H1 (cell line): ENCODE measurements around the gene BORCS6. TPM values are rescaled to one million over a fixed set of nuclear protein-coding genes. Genes with fewer than 3 reads are reported as not detected.
A peak's percentile ranks its signal among the peaks of the same experiment; 100 is the strongest.

Experiments used
- CTCF ChIA-PET: fragments of 300-600 bp; sonication (Branson Sonifier 250); formaldehyde crosslinking; loops from one replicate; lab custom pipeline; 2021; ENCODE audit not compliant: partially characterized antibody; lab: Charles Lee
- POLR2A ChIA-PET: fragments of 300-600 bp; sonication (Branson Sonifier 250); formaldehyde crosslinking; loops from one replicate; lab custom pipeline; 2021; ENCODE audit warnings: inconsistent platforms; ENCODE audit not compliant: partially characterized antibody; lab: Charles Lee
- DNase-seq, 2 experiments: peaks; one replicate each; pipeline versions ENCODE4 v3.0.0 to v3.0.0-alpha.2; 2010 to 2022; ENCODE audit warnings: low spot score in 2 of 2, low read depth in 1 of 2, mixed read lengths in 1 of 2
- FAIRE-seq: peaks from 2 replicates; lab custom pipeline; 2011; peaks lifted over from hg19 to GRCh38; lab: Jason Lieb, UNC
- H2AFZ ChIP-seq: 2 replicates; pipeline ENCODE4 v1.8.1; 2012; ENCODE audit warnings: low read length, inconsistent platforms
- H2AK5ac ChIP-seq: 2 replicates; pipeline ENCODE4 v1.6.1; 2013; ENCODE audit warnings: low read depth, low read length
- H2BK120ac ChIP-seq: replicated peaks from 2 replicates; pipeline ENCODE3; 2013; ENCODE audit warnings: low read depth, low read length, inconsistent platforms
- H2BK12ac ChIP-seq: 2 replicates; pipeline ENCODE4 v1.6.1; 2013; ENCODE audit warnings: low read depth, low read length
- H2BK15ac ChIP-seq: 2 replicates; pipeline ENCODE4 v1.6.1; 2013; ENCODE audit warnings: low read length
- H2BK20ac ChIP-seq: 2 replicates; pipeline ENCODE4 v1.6.1; 2013; ENCODE audit warnings: low read length
- H2BK5ac ChIP-seq: 2 replicates; pipeline ENCODE4 v1.6.1; 2013; ENCODE audit warnings: low read depth, low read length
- H3K14ac ChIP-seq: 2 replicates; pipeline ENCODE4 v1.6.1; 2013; ENCODE audit warnings: inconsistent platforms; ENCODE audit not compliant: insufficient read length
- H3K18ac ChIP-seq: 2 replicates; pipeline ENCODE4 v1.6.1; 2013; ENCODE audit warnings: low read length; ENCODE audit errors: extremely low read depth
- H3K23ac ChIP-seq: 2 replicates; pipeline ENCODE4 v1.6.1; 2013; ENCODE audit warnings: inconsistent platforms; ENCODE audit not compliant: insufficient read length
- H3K23me2 ChIP-seq: 2 replicates; pipeline ENCODE4 v1.6.1; 2013; ENCODE audit warnings: low read depth, low read length
- H3K27ac ChIP-seq: 2 replicates; pipeline ENCODE4 v1.6.1; 2011; ENCODE audit warnings: low read depth, low read length, inconsistent platforms
- H3K27me3 ChIP-seq, 4 experiments: replicated peaks in 1 of 4; 1 replicate in 1 of 4; 2 replicates in 3 of 4; pipeline versions ENCODE4 v1.6.1 to v1.8.1; 2011 to 2013; ENCODE audit warnings: low read length in 3 of 4, mild to moderate bottlenecking in 3 of 4, inconsistent platforms in 2 of 4, mixed read lengths in 2 of 4, moderate library complexity in 1 of 4; ENCODE audit not compliant: control insufficient read depth in 3 of 4, insufficient read depth in 3 of 4; ENCODE audit errors: extremely low read depth in 1 of 4
- H3K36me3 ChIP-seq, 4 experiments: 2 replicates each; pipeline versions ENCODE4 v1.6.1 to v1.8.1; 2011 to 2013; ENCODE audit warnings: mild to moderate bottlenecking in 4 of 4, low read length in 3 of 4, moderate library complexity in 2 of 4, control low read depth in 1 of 4, inconsistent platforms in 1 of 4; ENCODE audit not compliant: insufficient read depth in 4 of 4, control insufficient read depth in 2 of 4
- H3K4ac ChIP-seq: replicated peaks from 2 replicates; pipeline ENCODE3; 2013; ENCODE audit warnings: low read length, low read depth, mixed read lengths, inconsistent platforms; ENCODE audit not compliant: insufficient read length
- H3K4me1 ChIP-seq, 4 experiments: replicated peaks in 1 of 4; 1 replicate in 1 of 4; 2 replicates in 3 of 4; pipeline versions ENCODE4 v1.6.1 to v1.8.1; 2011 to 2013; ENCODE audit warnings: low read length in 3 of 4, inconsistent platforms in 2 of 4, mixed read lengths in 1 of 4; ENCODE audit not compliant: insufficient read depth in 4 of 4, control insufficient read depth in 3 of 4
- H3K4me2 ChIP-seq, 2 experiments: 2 replicates each; pipeline versions ENCODE4 v1.6.1 to v1.8.1; 2011 to 2013; ENCODE audit warnings: low read depth in 2 of 2, low read length in 2 of 2, control low read depth in 1 of 2, inconsistent platforms in 1 of 2, mild to moderate bottlenecking in 1 of 2; ENCODE audit not compliant: insufficient read depth in 1 of 2
- H3K4me3 ChIP-seq, 4 experiments: fragments of 200-600, 300-600 bp in 1 of 4; sonication (generic), shearing (Covaris generic), sonication (Bioruptor Twin) in 1 of 4; 2 replicates each; pipeline versions ENCODE4 v1.5.1 to v1.8.1; 2011 to 2016; ENCODE audit warnings: low read length in 4 of 4, low read depth in 3 of 4, control low read depth in 2 of 4, inconsistent platforms in 2 of 4, mild to moderate bottlenecking in 2 of 4, mixed read lengths in 1 of 4, moderate library complexity in 1 of 4; ENCODE audit not compliant: insufficient read depth in 2 of 4; ENCODE audit errors: extremely low read depth in 1 of 4
- H3K56ac ChIP-seq: replicated peaks from 2 replicates; pipeline ENCODE3; 2013; ENCODE audit warnings: low read depth, mild to moderate bottlenecking, mixed read lengths, low read length, inconsistent platforms; ENCODE audit not compliant: insufficient read length
- H3K79me1 ChIP-seq: 2 replicates; pipeline ENCODE4 v1.6.1; 2013; ENCODE audit warnings: low read depth, low read length, control low read depth
- H3K79me2 ChIP-seq, 2 experiments: 2 replicates each; pipeline versions ENCODE4 v1.6.1 to v1.8.1; 2012 to 2013; ENCODE audit warnings: low read length in 2 of 2, mild to moderate bottlenecking in 2 of 2, inconsistent platforms in 1 of 2; ENCODE audit not compliant: insufficient read depth in 2 of 2, control insufficient read depth in 1 of 2
- H3K9ac ChIP-seq, 4 experiments: replicated peaks in 1 of 4; 1 replicate in 1 of 4; 2 replicates in 3 of 4; pipeline versions ENCODE4 v1.6.1 to v1.8.1; 2011 to 2013; ENCODE audit warnings: low read depth in 3 of 4, low read length in 3 of 4, control low read depth in 2 of 4, mild to moderate bottlenecking in 2 of 4, moderate library complexity in 2 of 4, inconsistent platforms in 1 of 4; ENCODE audit errors: extremely low read depth in 1 of 4
- H3K9me3 ChIP-seq, 2 experiments: 2 replicates each; pipeline versions ENCODE4 v1.6.1 to v1.8.1; 2012 to 2013; ENCODE audit warnings: mild to moderate bottlenecking in 2 of 2, moderate library complexity in 2 of 2, control low read depth in 1 of 2, inconsistent platforms in 1 of 2, low read depth in 1 of 2, low read length in 1 of 2, mixed read lengths in 1 of 2; ENCODE audit not compliant: insufficient read depth in 2 of 2
- H4K20me1 ChIP-seq, 2 experiments: replicated peaks in 1 of 2; 2 replicates each; pipeline versions ENCODE3 to v1.8.1; 2011 to 2013; ENCODE audit warnings: inconsistent platforms in 2 of 2, low read length in 2 of 2, mild to moderate bottlenecking in 1 of 2; ENCODE audit not compliant: insufficient read depth in 2 of 2, control insufficient read depth in 1 of 2
- H4K5ac ChIP-seq: 2 replicates; pipeline ENCODE4 v1.6.1; 2013; ENCODE audit warnings: low read length, low read depth, mixed read lengths, inconsistent platforms; ENCODE audit not compliant: insufficient read length
- H4K8ac ChIP-seq: 2 replicates; pipeline ENCODE4 v1.8.0; 2013; ENCODE audit warnings: mild to moderate bottlenecking, moderate library complexity, low read length, inconsistent platforms; ENCODE audit not compliant: insufficient read depth; ENCODE audit errors: extremely low read depth
- H4K91ac ChIP-seq: replicated peaks from 2 replicates; pipeline ENCODE3; 2013; ENCODE audit warnings: low read length, mixed read lengths, inconsistent platforms; ENCODE audit not compliant: insufficient read length
- ASH2L ChIP-seq: fragments of 200-600, 300-600 bp; sonication (generic); IDR thresholded peaks from one replicate; pipeline ENCODE4 v1.7.1; 2017; ENCODE audit warnings: low read length
- BCL11A ChIP-seq, 2 experiments: IDR thresholded peaks; one replicate each; pipeline ENCODE4 v1.6.1; 2011; ENCODE audit warnings: low read depth in 2 of 2, low read length in 2 of 2, mild to moderate bottlenecking in 2 of 2
- CREB1 ChIP-seq: IDR thresholded peaks from 2 replicates; pipeline ENCODE4 v1.6.1; 2012; ENCODE audit warnings: inconsistent platforms
- HDAC2 ChIP-seq, 2 experiments: fragments of 300-600 bp in 1 of 2; sonication (generic) in 1 of 2; IDR thresholded peaks; 2 replicates each; pipeline ENCODE4 v1.6.1; 2011 to 2012; ENCODE audit warnings: low read depth in 2 of 2, low read length in 2 of 2, mild to moderate bottlenecking in 2 of 2, moderate library complexity in 2 of 2, borderline replicate concordance in 1 of 2, inconsistent platforms in 1 of 2
- JUN ChIP-seq: IDR thresholded peaks from 2 replicates; pipeline ENCODE4 v1.6.1; 2011; ENCODE audit warnings: low read depth, mild to moderate bottlenecking, improper control_type of control experiment, low read length
- KDM5A ChIP-seq: fragments of 200-600 bp; IDR thresholded peaks from 2 replicates; pipeline ENCODE4 v1.7.1; 2012; ENCODE audit warnings: mild to moderate bottlenecking, low read length, inconsistent platforms, mixed read lengths
- MAX ChIP-seq: IDR thresholded peaks from 2 replicates; pipeline ENCODE4 v1.6.1; 2012; ENCODE audit warnings: inconsistent platforms
- POLR2AphosphoS5 ChIP-seq: IDR thresholded peaks from 2 replicates; pipeline ENCODE4 v1.6.1; 2011; ENCODE audit warnings: low read depth, low read length
- POU5F1 ChIP-seq: IDR thresholded peaks from 2 replicates; pipeline ENCODE4 v1.6.1; 2011; ENCODE audit warnings: low read depth, mild to moderate bottlenecking, low read length, moderate library complexity
- RAD21 ChIP-seq, 2 experiments: IDR thresholded peaks in 1 of 2; conservative IDR thresholded peaks in 1 of 2; 2 replicates each; pipeline ENCODE4 v1.6.1; 2011; ENCODE audit warnings: low read depth in 2 of 2, low read length in 2 of 2, improper control_type of control experiment in 1 of 2, inconsistent platforms in 1 of 2, mild to moderate bottlenecking in 1 of 2, moderate library complexity in 1 of 2
- SIN3A ChIP-seq, 2 experiments: IDR thresholded peaks in 1 of 2; conservative IDR thresholded peaks in 1 of 2; 2 replicates each; pipeline ENCODE4 v1.6.1; 2011 to 2012; ENCODE audit warnings: low read length in 2 of 2, improper control_type of control experiment in 1 of 2, low read depth in 1 of 2, mild to moderate bottlenecking in 1 of 2
- TBP ChIP-seq: IDR thresholded peaks from 2 replicates; pipeline ENCODE4 v1.6.1; 2011; ENCODE audit warnings: low read depth, low read length, improper control_type of control experiment
- WGBS, 2 experiments: shearing (Covaris generic) in 1 of 2; methylation state at CpG; one replicate each; pipeline versions ENCODE4 v1.1.6 to v1.1.7; 2013 to 2015; ENCODE audit warnings: low lambda C conversion rate in 2 of 2, mixed read lengths in 2 of 2, inconsistent platforms in 1 of 2, low coverage in 1 of 2, missing lambda C conversion rate in 1 of 2; ENCODE audit not compliant: insufficient replicate concordance in 2 of 2, insufficient coverage in 1 of 2, insufficient read length in 1 of 2; ENCODE audit errors: extremely low coverage in 1 of 2, missing lambda C conversion rate in 1 of 2; 5-methylcytosine and 5-hydroxymethylcytosine counted together
- polyA plus RNA-seq, 7 experiments: library from polyadenylated mRNA; depleted of rRNA in 3 of 7; stranded (reverse) in 5 of 7; unstranded in 2 of 7; fragments of >200 nt in 5 of 7; fragments of 200-250 nt in 2 of 7; gene quantifications; 1 replicate in 5 of 7; 2 replicates in 1 of 7; 4 replicates in 1 of 7; pipeline versions ENCODE4 v1.2.1 to v1.2.3, GENCODE V29; 2011 to 2013; ENCODE audit warnings: missing spikeins in 2 of 7, mixed read lengths in 2 of 7
- total RNA-seq: library from RNA; stranded (reverse); fragmentation: NEBNext Ultra II Directional; extraction: Animal tissue kit (Norgen Biotek cat#: 25700); gene quantifications from 2 replicates; pipeline ENCODE4 v1.2.1, GENCODE V29; 2021

The BORCS6 gene
- total and polyA plus RNA-seq, 2 of the 8 experiments (the other 6 are each of a cell fraction or from before 2014, with no cell fraction given) = 3.3 to 3.6 TPM

- H3K27me3 ChIP-seq = no peaks in the 10 kb centered on the region
- no peak overlapping the region for H2AFZ ChIP-seq
- no peak overlapping the region; a peak in 1 of 7 replicates for H3K9ac ChIP-seq
- H2BK5ac ChIP-seq = peak overlapping the region; percentile 19
- H3K27ac ChIP-seq = peak overlapping the region; percentile 84; the same call in 1 of the 2 replicates
- H3K9me3 ChIP-seq = no peaks in the 10 kb centered on the region
- peaks cover 7% of the 10 kb centered on the region; the same call in 1 of the 2 replicates for H3K79me1 ChIP-seq
- CTCF ChIA-PET = interaction anchor here (0.6 to 10.3 kb wide), 4 partner anchors 10 to 294 kb away, joined by 3 to 133 read pairs (median 4); partner anchors contain the start of gene ALOXE3
- peak overlapping the region; percentile 63; the same call in 1 of the 2 replicates for H2BK12ac ChIP-seq
- no peak overlapping the region for H4K5ac ChIP-seq
- H3K4me3 ChIP-seq = peak overlapping the region in 1 of 4 experiments; percentile 76; a peak in 1 of 8 replicates
- POLR2A ChIA-PET = interaction anchor here (1.1 to 15.7 kb wide), 8 partner anchors 10 to 65 kb away, joined by 3 to 289 read pairs (median 14); partner anchors contain the start of genes ALOXE3, AURKB, HES7 and TMEM107
- FAIRE-seq = no peak
- peaks cover 21% of the 10 kb centered on the region for H3K23me2 ChIP-seq
- peaks cover 0 to 5% of the 10 kb centered on the region in 2 experiments; a peak in 1 of 4 replicates for H3K79me2 ChIP-seq
- 75% methylated on average over 13 of the region's 13 CpGs; no CpG with 5 or more reads in 1 of the 2 experiments for WGBS, 2 experiments
- H4K8ac ChIP-seq = no peak overlapping the region
- no peak overlapping the region for H2BK15ac ChIP-seq
- peaks cover 0 to 16% of the 10 kb centered on the region in 2 experiments for H4K20me1 ChIP-seq
- H3K36me3 ChIP-seq = peaks cover 5 to 10% (median 9%) of the 10 kb centered on the region in 4 experiments; a peak in 6 of 8 replicates
- no peak overlapping the region for H4K91ac ChIP-seq
- no peak overlapping the region for H3K14ac ChIP-seq
- H2BK20ac ChIP-seq = 0 out of 2 replicates have a peak overlapping the region, but pooled peaks have one; percentile 3
- no peak overlapping the region for H2BK120ac ChIP-seq
- DNase-seq = no peak
- H2AK5ac ChIP-seq = peak overlapping the region; percentile 93; the same call in 1 of the 2 replicates
- H3K4me1 ChIP-seq = peaks cover 12 to 33% (median 19%) of the 10 kb centered on the region in 4 experiments
- H3K4me2 ChIP-seq = peak overlapping the region in 1 of 2 experiments; percentile 100; a peak in 1 of 4 replicates
- H3K4ac ChIP-seq = no peak overlapping the region
- H3K23ac ChIP-seq = no peak overlapping the region
- H3K18ac ChIP-seq = no peak overlapping the region; the same call in 1 of the 2 replicates
- no peak overlapping the region for H3K56ac ChIP-seq
- TF ChIP-seq RAD21 (IDR thresholded peaks at IDR 0.05 in 1 of 2, conservative IDR thresholded peaks at IDR 0.05 in 1 of 2; ENCODE audit: low read depth in 2 of 2, low read length in 2 of 2) (no peak), MAX (no peak), SIN3A (conservative IDR thresholded peaks at IDR 0.05 in 1 of 2, IDR thresholded peaks at IDR 0.05 in 1 of 2; ENCODE audit: low read depth in 1 of 2, low read length in 2 of 2) (no peak), CREB1 (no peak), POU5F1 (no peak), POLR2AphosphoS5 (no peak), TBP (no peak), BCL11A (IDR thresholded peaks at IDR 0.05; ENCODE audit: low read depth in 2 of 2, low read length in 2 of 2) (no peak), HDAC2 (IDR thresholded peaks at IDR 0.05; ENCODE audit: borderline replicate concordance in 1 of 2, low read depth in 2 of 2, low read length in 2 of 2) (no peak), JUN (no peak), KDM5A (no peak), ASH2L (no peak)
Measured at GRCh38 chr17:8153525-8153956, 36.4 kb downstream of the BORCS6 start.
